ENCODE results near the gene PDCD1LG2. TPM values are rescaled to one million over a fixed set of nuclear protein-coding genes. Genes with fewer than 3 reads are reported as not detected.

The PDCD1LG2 gene
- total and polyA plus RNA-seq, 3 donors from 2014 or later, result 0.63 to 2.4 (median 0.81) TPM

DNA sequence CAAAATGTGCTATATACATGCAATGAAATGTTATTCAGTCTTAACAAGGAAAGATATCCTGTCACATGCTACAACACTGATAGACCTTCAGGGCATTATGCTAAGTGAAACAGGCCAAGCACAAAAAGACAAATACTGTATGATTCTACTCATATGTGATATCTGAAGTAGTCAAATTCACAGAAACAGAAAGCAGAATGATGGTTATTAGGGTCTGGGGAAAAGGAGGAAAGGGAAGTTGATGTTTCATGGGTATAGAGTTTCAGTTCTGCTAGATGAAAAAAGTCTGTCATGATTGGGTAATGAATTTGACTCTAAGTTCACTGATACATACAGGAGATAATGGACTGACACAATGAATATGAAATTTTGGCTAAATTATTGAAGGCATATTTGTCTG, 107.4 kb downstream of the PDCD1LG2 start:
- Histone ChIP-seq H3K4me1 (no peaks in the 10 kb centered on the region), H3K36me3 (ENCODE audit: low read depth, missing control alignments) (no peaks in the 10 kb centered on the region), H3K27me3 (no peaks in the 10 kb centered on the region), H3K4me3 (no peak overlapping the region), H3K27ac (no peak overlapping the region), H3K9me3 (no peaks in the 10 kb centered on the region)
- no peak for DNase-seq
- TF ChIP-seq, protein P1, sequence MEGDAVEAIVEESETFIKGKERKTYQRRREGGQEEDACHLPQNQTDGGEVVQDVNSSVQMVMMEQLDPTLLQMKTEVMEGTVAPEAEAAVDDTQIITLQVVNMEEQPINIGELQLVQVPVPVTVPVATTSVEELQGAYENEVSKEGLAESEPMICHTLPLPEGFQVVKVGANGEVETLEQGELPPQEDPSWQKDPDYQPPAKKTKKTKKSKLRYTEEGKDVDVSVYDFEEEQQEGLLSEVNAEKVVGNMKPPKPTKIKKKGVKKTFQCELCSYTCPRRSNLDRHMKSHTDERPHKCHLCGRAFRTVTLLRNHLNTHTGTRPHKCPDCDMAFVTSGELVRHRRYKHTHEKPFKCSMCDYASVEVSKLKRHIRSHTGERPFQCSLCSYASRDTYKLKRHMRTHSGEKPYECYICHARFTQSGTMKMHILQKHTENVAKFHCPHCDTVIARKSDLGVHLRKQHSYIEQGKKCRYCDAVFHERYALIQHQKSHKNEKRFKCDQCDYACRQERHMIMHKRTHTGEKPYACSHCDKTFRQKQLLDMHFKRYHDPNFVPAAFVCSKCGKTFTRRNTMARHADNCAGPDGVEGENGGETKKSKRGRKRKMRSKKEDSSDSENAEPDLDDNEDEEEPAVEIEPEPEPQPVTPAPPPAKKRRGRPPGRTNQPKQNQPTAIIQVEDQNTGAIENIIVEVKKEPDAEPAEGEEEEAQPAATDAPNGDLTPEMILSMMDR (IDR thresholded peaks at IDR 0.05), result no peak
- no peak for TF ChIP-seq POLR2A (IDR thresholded peaks at IDR 0.05)
- intact Hi-C loops (cut with DNase I; ENCODE audit: low total_unique reads), result no loop called here

DNA sequence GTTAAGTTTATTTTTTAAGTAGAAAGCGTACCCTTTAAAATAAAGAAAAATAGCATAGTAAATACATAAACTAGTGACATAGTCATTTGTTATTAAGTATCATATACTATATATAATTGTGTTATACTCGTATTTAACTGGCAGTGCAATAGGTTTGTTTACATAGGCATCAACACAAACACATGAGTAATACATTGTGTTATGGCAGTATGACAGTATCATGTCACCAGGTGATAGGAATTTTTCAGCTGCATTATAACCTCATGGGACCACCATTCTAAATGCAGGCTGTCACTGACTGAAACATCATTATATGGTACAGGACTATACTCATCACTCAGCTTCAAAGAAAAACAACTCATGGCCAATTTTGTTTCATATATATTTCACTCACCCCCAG, 110.2 kb downstream of the PDCD1LG2 start:
- 89 to 92% methylated on average over 2 of the region's 2 CpGs for WGBS, 2 donors
- H3K27me3 ChIP-seq, result no peaks in the 10 kb centered on the region
- no peak overlapping the region for H3K27ac ChIP-seq
- H3K4me1 ChIP-seq, result no peaks in the 10 kb centered on the region
- no peaks in the 10 kb centered on the region for H3K36me3 ChIP-seq (ENCODE audit: low read depth, missing control alignments)
- no peaks in the 10 kb centered on the region for H3K9me3 ChIP-seq
- intact Hi-C loops (cut with DNase I; ENCODE audit: low total_unique reads), result no loop called here
- DNase-seq, result no peak
- no peak overlapping the region for H3K4me3 ChIP-seq
- TF ChIP-seq POLR2A (IDR thresholded peaks at IDR 0.05), result no peak
- TF ChIP-seq, protein P1 (IDR thresholded peaks at IDR 0.05), result no peak

Other genes with a start within 250 kb of the PDCD1LG2 start
- gene RLN2, start 205.8 kb upstream of the PDCD1LG2 start, total RNA-seq, result 1 to 10 TPM in 1 of 2 donors, under 1 TPM in 1; 0.74 to 1.7 TPM
- gene RLN2, start 205.8 kb upstream of the PDCD1LG2 start, polyA plus RNA-seq (ENCODE audit: insufficient read depth, low read depth, low replicate concordance), result 8.1 TPM
- under 1 TPM in 1 of 2 donors, not detected in 1; 0.43 TPM for gene RLN1, start 170.7 kb upstream of the PDCD1LG2 start, total RNA-seq
- gene RLN1, start 170.7 kb upstream of the PDCD1LG2 start, polyA plus RNA-seq (ENCODE audit: insufficient read depth, low read depth, low replicate concordance), result 1.4 TPM
- 1 to 10 TPM; 7.5 to 9.5 TPM for gene PLGRKT, start 72.6 kb upstream of the PDCD1LG2 start, total RNA-seq
- 13.4 TPM for gene PLGRKT, start 72.6 kb upstream of the PDCD1LG2 start, polyA plus RNA-seq (ENCODE audit: insufficient read depth, low read depth, low replicate concordance)
- gene CD274, start 60.0 kb upstream of the PDCD1LG2 start, total RNA-seq, result 1 to 10 TPM; 1.3 to 1.5 TPM
- 4.6 TPM for gene CD274, start 60.0 kb upstream of the PDCD1LG2 start, polyA plus RNA-seq (ENCODE audit: insufficient read depth, low read depth, low replicate concordance)
- 10 to 100 TPM; 44.0 to 45.5 TPM for gene RIC1, start 118.6 kb downstream of the PDCD1LG2 start, total RNA-seq
- 25.6 TPM for gene RIC1, start 118.6 kb downstream of the PDCD1LG2 start, polyA plus RNA-seq (ENCODE audit: insufficient read depth, low read depth, low replicate concordance)